GM19043 (cell line): ENCODE measurements around the gene GPR15.

Source experiments
- ATAC-seq: cut with Tn5 transposase; IDR thresholded peaks from one replicate; pipeline ENCODE4 v1.9.1; 2021; ENCODE audit warnings: low read depth; ENCODE audit not compliant: unreplicated experiment

GPR15 gene

DNA sequence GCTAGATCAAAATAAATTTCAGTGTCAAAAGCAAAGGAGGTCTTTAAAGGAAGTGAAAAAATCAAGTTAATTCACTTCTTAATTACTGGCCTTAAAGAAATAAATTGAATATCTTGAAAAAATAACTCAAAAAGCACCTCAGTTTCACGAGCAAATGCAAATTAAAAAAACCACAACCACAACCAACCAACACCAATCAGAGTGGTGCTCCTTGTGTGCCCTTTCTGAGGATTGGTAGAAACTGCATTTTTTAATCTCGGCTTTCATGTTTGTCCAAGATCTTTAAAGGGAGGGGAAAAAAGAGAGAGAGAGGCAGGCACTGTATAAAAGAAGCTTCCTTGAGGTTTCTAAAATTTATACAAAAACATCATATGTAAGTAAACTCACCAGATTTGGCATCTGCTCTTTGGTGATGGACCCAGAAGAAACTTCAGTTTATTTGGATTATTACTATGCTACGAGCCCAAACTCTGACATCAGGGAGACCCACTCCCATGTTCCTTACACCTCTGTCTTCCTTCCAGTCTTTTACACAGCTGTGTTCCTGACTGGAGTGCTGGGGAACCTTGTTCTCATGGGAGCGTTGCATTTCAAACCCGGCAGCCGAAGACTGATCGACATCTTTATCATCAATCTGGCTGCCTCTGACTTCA, at the start of gene GPR15:
GPR15 (plus strand) TSS at position 357 of the 653 bp plus-strand sequence; CDS start at position 413, 56 bp downstream.
- no peak for ATAC-seq

DNA sequence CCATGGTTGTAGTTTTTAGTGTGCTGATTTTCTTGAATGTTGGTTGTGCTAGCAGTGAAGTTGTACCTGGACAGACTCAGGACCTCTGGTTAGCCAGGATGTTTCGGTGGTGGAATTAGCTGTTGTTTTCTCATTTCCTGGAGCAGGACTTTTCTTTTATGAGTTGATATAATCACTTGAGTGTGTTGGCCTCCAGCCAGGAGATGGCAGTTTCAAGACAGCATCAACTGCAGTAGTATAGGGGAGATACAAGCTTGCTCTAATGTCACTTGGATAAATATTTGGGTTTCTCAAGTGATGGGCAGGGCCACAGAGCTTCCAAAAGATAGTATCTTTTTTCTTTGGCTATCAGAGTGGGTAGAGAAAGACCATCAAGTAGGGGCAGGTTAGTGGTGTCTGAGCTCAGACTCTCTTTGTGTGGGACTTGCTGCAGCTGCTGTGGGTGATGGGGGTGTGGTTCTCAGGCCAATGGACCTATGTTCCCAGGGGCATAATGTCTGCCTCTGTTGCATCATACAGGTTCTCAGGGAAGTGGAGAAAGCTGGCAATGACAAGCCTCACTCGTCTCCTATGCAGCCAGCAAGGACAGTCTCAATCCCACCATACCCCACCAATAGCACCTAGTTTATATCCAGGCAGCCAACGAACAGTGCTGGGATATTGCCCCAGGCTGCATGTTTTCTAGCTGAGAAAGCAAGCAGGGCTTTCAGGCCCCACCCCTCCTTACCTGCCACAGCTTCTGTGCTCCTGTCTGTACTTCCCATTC, 48.9 kb upstream of the GPR15 start:
- ATAC-seq: no peak

GRCh38 chr3:98483626-98484025, 48.2 kb upstream of the GPR15 start:
- no peak for ATAC-seq

GRCh38 chr3:98497381-98497780, 34.4 kb upstream of the GPR15 start, which contains the start of gene OR5K2:
Gene OR5K2 (plus strand): TSS chr3:98497681. CDS start chr3:98497681, 0 bp downstream.
- ATAC-seq: no peak

- ATAC-seq: no peak
Observed at GRCh38 chr3:98500019-98500418, 31.8 kb upstream of the GPR15 start.

- no peak for ATAC-seq
Observed at GRCh38 chr3:98501270-98501669, 30.5 kb upstream of the GPR15 start.

DNA sequence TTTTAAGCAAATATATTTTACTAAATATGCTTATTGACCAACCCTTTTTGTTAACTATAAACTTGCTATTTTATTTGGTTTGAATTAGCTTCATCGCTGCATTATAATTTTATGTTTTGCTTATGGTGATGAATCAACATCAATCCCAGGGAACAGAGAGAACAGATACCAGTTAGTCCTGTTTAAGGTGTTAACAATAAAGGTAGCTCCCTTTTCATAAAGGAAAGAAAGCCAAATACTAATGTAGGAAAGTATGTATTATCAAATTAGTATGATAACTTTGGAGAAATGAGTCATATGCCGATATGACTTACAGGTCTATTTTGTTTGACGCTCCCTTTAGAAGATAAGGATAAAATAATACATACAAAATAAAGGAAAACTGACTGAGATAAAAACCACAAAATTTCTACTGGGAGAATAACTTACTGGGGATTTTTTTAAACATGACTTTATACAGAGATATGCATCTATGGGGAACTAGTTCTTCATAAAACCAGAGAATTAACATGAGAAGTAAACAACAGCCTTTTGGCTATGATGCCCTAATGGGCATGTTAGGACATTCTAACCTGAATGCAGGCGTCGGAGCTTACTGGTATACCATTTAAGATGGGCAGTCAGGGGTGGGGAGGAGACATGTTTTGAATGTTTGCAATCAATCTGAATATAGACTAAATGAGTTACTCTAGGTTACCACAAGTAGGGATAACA, 29.8 kb upstream of the GPR15 start:
- no peak for ATAC-seq

GRCh38 chr3:98504539-98504938, 27.2 kb upstream of the GPR15 start:
- no peak for ATAC-seq

DNA sequence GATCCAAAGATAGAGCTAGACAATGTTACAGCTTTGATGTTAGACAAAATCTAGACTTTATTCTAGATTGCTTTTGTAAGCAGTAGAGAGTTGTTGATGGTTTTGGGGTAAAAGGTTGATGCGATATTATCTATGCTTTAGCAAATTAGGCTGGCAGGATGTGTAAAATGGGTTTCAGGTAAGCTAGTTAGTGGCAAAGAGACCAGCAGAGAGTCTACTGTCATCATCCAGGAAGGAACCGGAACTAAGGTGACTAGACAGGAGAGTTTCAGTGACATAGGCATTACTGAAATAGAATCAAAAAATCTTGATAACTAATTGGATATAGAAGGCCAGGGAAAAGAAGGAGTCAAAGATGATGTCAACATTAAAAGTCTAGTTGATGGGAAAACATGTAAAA, 23.2 kb upstream of the GPR15 start:
- ATAC-seq: no peak

- ATAC-seq: no peak
Observed at GRCh38 chr3:98512576-98512975, 19.2 kb upstream of the GPR15 start.

GRCh38 chr3:98513091-98513511, 18.7 kb upstream of the GPR15 start:
- no peak for ATAC-seq

- ATAC-seq: no peak
Observed at GRCh38 chr3:98513736-98514135, 18.0 kb upstream of the GPR15 start.

DNA sequence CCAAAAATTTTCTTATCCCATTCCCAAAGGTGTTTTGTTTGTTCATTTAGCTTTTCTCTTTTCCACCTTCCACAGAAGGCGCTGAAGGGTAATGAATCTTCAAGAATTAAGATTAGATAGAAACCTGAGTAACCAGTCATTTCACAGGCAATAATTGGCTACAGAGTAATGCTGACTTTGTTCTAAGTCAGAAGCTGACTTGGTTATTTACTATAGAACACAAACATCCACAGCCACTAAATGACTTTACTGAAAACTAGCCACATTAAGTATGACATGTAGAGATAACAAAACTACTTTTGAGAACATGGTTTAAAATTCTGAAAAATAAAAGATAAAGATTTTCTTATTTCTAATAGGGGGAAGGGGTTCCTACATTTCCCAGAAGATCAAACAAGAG, 16.8 kb upstream of the GPR15 start:
- ATAC-seq: no peak

DNA sequence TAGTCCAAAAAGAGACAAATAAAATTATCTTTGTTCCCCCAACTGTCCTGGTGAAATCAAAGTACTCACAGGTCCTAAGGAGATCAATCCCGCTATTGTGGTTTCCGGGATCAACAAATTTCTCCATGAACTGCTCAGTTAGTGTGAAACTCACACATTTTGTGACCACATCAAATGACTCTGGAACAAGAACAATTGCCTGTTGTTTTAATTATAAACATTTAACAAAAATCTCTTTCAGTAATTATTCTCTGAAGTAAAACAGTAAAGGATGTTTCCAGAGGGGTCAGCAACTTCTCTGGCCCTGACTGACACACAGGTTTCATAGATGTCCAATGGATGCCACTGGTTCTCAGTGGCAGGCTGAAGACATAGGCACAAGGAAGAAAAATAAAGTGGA, 13.0 kb upstream of the GPR15 start:
- no peak for ATAC-seq

GRCh38 chr3:98519351-98519750, 12.4 kb upstream of the GPR15 start:
- no peak for ATAC-seq

DNA sequence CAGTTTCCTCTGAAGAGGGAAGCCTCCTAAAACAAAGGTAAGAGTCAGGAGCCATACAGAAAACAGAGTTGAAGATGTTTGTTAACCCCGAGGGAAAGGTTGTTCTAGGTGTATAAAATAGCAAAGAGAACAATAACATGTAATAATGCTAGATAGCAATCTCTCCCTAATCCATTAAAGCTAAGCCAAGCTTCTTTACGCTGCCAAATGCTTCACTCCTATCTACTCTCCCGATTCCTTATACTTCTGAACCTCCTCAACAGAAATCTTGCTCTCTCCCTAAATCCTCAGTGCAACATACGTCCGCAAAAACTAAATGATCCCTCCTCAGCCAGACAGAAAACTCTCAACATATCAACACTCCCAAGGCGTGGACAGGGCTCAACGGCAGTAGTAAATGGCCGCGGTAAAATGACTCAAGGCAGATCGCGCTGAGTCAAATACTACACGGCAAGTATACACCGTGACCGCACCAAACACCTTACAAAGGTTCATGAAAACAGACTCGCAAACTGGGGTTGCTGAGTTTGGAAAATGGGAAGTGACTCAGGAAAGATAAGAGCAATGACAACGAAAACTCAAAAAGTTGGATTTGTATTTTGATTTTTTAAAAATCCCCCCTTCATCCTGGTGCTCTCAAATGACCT, 9.8 kb upstream of the GPR15 start:
- peak; percentile 33 for ATAC-seq

DNA sequence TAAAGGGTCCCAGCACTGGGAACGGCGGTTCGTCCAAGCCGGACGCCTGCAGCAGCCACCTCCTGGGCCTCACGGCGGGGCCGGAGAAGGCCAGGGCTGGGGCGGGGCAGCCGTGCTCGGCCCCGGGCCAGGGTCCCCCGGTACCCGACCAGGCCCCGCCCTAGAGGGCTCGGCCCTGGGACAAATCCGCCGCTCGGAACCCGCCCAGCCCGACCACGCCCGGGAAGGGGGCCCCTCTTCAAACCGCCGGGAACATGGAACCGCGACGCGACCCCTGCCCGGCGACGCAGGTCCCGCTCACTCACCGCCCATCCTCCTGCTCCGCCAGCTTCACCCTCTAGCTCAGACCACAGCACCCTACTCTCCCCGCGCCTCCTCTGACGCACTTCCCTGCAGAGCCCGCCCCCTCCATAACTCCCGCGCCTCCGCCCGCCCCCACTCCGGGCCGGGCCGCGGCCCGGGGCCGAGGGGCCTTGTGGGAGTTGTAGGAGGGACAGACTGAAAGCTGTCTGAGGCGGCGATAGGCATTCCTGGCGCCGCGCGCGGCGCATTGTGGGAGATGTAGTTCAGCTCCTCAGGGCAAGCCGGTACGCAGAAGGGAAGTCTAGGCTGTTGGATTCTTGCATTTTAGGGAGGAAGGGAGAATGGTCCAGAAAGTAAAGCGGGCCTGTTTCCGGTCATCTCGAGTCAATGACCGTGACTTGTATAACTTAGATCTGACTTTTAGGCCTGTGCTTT, 9.1 kb upstream of the GPR15 start, which contains the start of gene CLDND1:
CLDND1 (minus strand) TSS at position 359 of the 738 bp plus-strand sequence. CDS start 1,478 bp downstream, outside the sequence.
- ATAC-seq: peak; percentile 79

DNA sequence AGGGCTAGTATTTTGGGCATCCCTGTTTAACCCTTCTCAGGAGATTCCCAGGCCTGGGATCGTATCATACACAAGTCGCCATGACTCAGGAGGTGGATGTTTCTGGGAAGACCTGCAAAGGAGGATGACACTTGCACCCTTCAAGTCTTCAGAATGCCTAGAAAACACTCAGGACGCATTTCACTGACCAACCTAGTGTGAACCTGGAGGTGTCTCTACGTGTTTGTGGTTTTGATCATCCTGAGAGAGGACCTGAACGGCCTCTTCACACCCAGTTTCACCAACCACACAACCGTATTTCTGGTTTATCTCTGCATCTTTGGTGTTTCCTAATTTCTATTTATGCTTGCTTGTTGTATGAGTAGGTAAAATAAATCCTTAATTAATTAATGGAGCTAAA, 6.3 kb upstream of the GPR15 start:
- no peak for ATAC-seq

DNA sequence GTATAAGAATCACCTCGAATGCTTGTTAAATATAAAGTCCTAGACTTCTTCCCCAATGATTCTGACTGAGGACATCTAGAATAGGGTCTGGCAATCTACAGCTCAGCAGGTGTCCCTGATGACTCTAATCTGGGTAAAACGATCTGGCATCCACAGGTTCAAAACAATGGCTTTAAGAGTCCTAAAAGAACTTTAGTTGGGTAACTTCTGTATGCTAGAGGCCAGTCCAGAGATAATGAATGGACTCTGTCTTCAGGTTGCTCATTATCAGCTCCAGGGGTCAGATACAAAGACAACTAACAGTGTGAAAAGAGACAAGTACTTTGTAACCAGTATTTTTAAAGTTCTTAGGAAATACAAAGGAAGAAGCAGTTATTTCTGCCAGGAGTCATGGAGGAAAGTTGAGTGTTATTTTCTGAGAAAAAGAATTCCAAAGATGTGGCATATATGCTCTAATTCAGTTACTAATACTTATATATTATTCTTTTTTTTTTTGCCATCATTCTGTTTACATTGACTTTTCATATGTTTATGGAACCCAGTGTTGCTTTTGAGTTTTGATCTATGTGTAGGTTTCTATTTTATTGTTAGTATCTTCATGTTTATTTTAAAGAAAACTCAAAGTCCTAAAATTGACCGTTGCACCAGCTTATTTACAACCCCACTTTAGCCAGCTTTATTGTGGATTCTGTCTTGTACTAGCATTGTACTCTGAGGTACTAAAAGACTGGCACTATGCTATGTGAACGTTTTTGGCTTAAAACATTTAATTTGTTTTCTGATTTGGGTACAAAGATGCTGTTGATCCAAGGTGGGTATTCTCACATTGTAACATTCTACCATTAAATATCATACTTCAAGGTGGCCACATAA, 3.1 kb upstream of the GPR15 start:
- ATAC-seq: no peak
